DMS153 (cell line): ENCODE results near the gene SPTLC2.
"Not testable (repeated sequence)": the region's sequence is repeated elsewhere in the genome, so short reads cannot be mapped to it uniquely, and the experiment has no call there.

Experiments used
- DNase-seq: peaks from one replicate; lab custom pipeline; 2025; lab: John Stamatoyannopoulos, UW

Gene SPTLC2

GRCh38 chr14:77547512-77548180 is 68.8 kb downstream of the SPTLC2 start:
- no peak for DNase-seq

GRCh38 chr14:77545171-77545570 is 71.3 kb downstream of the SPTLC2 start:
- not testable (repeated sequence) for DNase-seq

GRCh38 chr14:77544571-77544970 is 71.9 kb downstream of the SPTLC2 start:
- no peak for DNase-seq

GRCh38 chr14:77543637-77544334 is 72.7 kb downstream of the SPTLC2 start:
- DNase-seq: no peak

DNA sequence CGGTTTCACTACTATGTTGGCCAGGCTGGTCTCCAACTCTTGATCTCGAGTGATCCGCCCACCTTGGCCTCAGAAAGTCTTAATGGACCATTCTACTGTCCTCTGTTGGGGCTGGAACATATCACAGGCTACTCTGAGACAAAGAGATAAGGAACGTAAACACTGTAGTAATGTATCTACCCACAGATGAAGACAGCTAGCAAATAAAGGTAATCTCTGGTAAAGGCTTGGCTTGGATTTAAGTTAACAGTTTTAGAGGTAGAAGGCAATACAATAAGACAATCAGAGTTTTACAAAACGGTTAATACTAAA is 73.2 kb downstream of the SPTLC2 start:
- DNase-seq: no peak

DNA sequence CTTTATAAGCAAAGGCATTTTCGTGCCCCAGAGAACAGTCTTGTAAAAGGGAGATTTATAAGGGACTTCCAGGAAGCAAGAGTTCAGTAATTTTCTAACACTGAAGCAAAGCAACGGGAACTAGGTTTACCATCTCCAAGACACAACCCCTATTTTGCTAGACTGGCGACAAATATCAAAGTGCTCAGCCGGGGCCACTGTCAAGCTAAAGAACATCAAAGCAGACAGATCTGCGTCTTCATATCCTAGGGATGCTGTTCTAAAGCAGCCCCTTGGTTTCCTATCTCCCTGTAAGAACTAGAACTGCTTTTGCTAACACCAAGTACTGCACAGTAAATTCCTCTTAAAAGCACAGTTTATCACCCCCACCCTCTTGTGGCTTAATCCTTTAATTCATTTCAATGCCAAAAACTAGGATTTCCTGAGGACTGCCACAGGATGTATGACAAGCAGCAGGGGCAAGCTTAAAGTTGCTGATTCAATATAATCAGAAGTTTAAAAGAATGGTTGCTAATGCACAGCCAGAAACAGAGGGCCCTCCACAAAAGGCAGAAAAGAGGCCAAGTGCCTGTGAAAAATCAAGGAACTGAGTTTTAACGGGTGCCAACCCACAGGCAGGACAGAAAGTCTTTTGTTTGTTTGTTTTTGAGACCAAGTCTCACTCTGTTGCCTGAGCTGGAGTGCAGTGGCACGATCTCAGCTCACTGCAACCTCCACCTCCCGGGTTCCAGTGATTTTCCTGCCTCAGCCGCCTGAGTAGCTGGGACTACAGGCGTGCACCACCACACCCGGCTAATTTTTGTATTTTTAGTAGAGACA is 73.8 kb downstream of the SPTLC2 start:
- no peak for DNase-seq

DNA sequence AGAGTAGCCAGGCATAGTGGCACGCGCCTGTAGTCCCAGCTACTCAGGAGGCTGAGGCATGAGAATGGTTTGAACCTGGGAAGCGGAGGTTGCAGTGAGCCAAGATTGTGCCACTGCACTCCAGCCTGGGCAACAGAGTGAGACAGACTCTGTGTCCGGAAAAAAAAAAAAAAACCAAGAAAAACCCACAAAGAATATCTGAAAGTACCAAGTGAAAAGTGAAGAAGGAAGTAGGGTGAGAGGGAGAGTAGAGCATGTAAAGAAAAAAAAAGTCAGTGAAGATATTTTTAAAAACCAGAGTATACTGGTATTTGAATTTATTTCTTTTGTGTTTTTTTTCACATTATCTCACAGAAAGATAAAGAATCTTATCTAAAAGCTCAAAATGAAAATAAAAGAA is 74.5 kb downstream of the SPTLC2 start:
- no peak for DNase-seq

DNA sequence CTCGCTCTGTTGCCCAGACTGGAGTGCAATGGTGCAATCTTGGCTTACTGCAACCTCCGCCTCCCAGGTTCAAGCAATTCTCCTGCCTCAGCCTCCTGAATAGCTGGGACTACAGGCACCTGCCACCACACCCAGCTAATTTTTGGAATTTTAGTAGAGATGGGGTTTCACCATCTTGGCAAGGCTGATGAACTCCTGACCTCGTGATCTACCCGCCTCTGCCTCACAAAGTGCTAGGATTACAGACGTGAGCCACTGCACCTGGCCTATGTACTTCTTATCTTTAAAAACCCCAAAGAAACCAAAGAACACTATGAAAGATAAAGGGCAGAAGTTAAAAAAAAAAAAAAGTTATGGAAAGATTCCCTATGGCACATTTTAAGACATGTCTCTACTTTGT is 79.5 kb downstream of the SPTLC2 start:
- not testable (repeated sequence) for DNase-seq

- DNase-seq: no peak
Observed at GRCh38 chr14:77531071-77531470, 85.4 kb downstream of the SPTLC2 start.

DNA sequence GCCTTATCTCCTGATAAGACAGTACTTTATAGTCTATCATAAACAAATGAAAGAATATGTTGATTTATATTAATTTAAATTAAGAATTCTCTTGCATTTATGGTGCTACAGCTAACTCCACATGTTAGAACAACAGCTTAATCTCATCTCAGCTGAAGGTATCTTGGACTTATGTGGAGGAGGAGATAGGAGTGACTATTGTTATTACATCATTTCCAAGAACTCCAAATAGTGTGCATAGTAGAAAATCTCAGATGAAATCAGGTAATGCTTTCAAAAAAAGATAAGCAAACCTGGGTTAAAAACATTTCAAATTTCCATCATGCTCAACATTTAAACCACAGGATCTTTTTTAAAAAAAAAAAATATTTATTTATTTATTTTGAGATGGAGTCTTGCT is 86.5 kb downstream of the SPTLC2 start:
- DNase-seq: no peak

GRCh38 chr14:77529213-77529612 is 87.2 kb downstream of the SPTLC2 start:
- no peak for DNase-seq

DNA sequence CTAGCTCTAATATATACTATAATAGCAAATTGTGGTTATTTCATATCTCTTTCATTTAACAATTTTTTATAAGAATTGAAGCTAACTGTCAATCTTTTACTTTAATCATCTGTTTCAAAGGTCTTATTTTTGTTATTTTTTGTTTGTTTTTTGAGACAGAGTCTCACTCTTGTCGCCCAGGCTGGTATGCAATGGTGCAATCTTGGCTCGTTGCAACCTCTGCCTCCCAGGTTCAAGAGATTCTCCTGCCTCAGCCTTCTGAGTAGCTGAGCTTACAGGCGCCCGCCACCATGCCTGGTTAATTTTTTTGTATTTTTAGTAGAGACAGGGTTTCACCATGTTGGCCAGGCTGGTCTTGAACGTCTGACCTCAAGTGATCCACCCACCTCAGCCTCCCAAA is 87.7 kb downstream of the SPTLC2 start:
- not testable (repeated sequence) for DNase-seq

DNA sequence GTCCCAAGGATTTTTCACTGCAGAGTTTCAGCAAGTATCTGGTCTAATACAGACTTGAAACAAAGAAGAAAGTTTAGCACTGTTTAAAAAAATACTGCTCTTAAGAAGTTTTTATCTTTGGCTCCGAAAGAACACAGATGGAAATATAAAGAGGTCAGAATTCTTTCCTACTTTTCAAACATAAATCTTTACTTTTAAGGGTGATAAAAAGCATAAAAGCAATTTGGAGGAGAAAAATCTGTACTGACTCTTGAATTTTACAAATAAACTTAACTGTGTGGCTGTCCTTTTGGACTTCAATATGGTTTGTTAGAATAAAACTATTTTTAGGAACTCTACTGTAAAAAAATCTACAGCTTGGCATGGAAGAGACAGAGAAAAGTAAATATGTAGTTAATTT is 90.2 kb downstream of the SPTLC2 start:
- DNase-seq: no peak

DNA sequence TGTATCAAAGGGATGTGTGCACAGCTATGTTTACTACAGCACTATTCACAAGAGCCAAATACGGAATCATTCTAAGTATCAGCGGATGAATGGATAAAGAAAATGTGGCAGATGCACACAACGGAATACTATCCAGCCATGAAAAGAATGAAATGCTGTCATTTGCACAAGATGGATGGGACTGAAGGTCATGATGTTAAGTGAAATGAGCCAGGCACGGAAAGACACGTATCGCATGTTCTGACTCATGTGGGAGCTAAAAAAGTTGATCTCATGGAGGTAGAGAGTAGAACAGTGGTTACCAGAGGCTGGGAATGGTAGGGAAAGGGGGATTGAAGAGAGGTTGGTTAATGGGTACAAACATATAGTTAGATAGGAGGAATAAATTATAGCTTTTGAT is 91.9 kb downstream of the SPTLC2 start:
- DNase-seq: no peak

GRCh38 chr14:77523109-77523508 is 93.3 kb downstream of the SPTLC2 start:
- DNase-seq: no peak

DNA sequence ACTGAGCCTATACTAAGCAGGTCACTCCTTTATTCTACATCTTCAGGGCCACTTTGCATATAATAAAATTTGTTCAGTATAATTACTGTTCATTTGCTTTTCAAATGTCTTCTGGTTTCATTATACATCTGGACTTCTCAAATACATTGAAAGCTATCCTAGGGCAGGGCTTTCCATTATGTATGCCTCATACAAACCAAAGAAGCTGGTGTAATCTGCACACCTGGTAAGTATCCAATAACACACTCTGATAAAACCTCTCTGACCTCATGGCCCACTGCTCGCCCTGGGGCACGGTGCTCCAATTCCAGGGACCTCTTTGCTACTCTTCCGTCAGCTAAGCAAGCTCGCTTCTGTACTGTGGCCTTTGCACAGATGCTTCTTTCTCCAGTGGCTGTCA is 95.9 kb downstream of the SPTLC2 start:
- DNase-seq: no peak

DNA sequence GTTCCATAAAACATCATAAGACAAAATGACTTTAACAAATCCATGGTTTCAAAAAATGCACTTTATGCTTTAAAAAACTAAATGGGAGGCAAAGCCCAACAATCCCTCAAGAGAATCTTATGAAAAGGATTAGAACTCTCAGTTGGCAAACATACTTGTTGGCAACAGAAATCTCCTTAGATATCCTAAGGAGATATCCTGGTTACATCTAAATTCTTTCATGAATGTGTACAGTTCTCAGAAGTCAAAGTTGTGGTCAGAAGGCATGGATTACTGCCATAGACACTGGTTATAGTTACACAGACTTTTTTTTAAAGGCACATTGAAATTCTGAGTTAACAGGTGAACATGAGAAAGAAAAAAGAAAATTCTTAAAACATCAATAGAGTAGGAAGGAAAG is 100.3 kb downstream of the SPTLC2 start:
- DNase-seq: no peak

- DNase-seq: no peak
Observed at GRCh38 chr14:77511486-77512162, 104.8 kb downstream of the SPTLC2 start.

DNA sequence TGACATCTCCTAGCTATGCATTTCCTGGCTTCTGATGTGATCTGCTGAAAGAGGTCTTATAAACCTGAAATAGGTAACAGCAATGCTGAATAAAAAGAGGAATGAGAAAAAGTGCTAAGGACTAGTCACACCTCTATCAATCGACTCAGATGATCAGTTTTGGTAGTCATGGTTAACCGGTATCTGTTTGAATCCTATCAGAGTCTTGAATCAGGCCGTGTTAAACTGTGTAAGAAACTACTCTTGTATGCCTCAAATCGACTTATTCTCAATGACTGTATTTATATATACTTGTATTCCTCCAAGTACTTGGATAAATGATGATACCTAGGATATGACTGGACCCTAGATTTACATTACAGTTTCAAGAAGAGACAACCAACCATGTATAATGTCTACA is 107.1 kb downstream of the SPTLC2 start:
- no peak for DNase-seq

DNA sequence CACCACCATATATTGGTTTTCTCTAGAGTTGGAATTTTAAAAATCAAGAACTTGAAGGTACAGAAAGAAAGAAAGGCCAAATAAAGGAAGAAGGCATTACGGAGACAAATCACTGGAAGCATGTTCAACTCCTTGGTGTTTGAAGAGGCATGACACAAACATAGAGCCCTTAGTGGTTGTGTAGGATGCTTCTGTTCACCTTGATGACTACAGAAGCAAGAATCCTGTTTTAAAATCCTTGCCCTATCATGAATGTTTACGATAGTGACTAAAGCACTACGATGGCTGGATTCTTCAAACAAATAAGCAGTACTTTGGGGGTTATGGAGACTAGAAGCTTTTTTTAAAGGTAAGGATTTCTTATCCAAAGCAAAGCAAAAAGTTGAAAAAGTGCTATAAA is 107.6 kb downstream of the SPTLC2 start:
- DNase-seq: no peak

- no peak for DNase-seq
Observed at GRCh38 chr14:77508249-77508648, 108.2 kb downstream of the SPTLC2 start.

- DNase-seq: no peak
Observed at GRCh38 chr14:77507762-77508161, 108.7 kb downstream of the SPTLC2 start.

DNA sequence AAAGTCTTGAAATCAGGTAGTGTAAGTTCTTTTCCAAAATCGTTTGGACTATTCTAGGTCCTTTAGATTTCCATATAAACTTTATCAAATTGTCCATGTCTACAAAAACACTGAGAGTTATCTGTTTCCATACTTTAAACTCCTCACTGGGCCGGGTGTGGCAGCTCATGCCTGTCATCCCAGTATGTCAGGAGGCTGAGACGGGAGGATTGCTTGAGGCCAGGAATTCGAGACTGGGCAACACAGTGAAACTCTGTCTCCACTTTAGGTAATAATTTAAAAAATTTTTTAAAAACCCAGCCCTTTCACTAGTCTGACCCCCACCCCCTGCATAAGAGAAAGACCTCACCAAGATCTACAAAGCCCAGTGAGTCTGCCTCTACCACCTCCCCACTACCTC is 111.4 kb downstream of the SPTLC2 start:
- DNase-seq: no peak
